ENCODE data around the gene RBM14. TPM values are rescaled to one million over a fixed set of nuclear protein-coding genes. Genes with fewer than 3 reads are reported as not detected.

The RBM14 gene
- total RNA-seq, 1 donor from 2014 or later, result 35.2 TPM

DNA sequence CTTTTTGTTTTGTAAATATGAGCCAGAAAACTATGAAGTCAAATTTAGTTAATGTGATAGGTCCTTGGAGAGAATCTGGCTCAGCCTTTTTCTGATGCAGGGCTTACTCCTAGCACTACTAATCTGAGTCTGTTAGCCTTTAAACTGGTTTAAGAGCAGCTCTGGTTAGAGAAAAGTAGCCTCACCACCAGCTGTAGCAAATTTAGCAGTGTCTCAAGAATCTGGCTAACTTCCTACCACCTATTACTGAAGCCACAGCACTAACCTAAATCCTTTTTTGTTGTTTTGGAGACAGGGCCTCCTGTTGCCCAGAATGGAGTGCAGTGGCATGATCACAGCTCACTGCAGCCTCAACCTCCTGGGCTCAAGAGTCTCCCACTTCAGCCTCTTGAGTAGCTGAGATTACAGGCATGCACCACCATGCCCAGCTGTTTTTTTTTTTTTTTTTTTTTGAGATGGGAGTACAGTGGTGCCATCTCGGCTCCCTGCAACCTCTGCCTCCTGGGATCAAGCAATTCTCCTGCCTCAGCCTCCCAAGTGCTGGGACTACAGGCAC lies 47.4 kb downstream of the RBM14 start:
- intact Hi-C loops (cut with DNase I), result no loop called here

GRCh38 chr11:66665369-66665768 lies 48.9 kb downstream of the RBM14 start:
- intact Hi-C loops (cut with DNase I), result no loop called here
- DNase-seq (ENCODE audit: low spot score), result no peak

More for the DNA sequence above, 47.4 kb downstream of the RBM14 start:
- DNase-seq (ENCODE audit: low spot score), result no peak

GRCh38 chr11:66670816-66671215 lies 54.4 kb downstream of the RBM14 start:
- intact Hi-C loops (cut with DNase I), result no loop called here
- DNase-seq (ENCODE audit: low spot score), result no peak

- DNase-seq (ENCODE audit: low spot score), result no peak
- intact Hi-C loops (cut with DNase I), result loop anchor here (5.0 kb wide), 4 partner anchors 38 to 268 kb away; partner anchors contain the start of genes CCDC87, CCS, MRPL11 and RBM4
Observed at GRCh38 chr11:66674964-66675602, 58.7 kb downstream of the RBM14 start.

- intact Hi-C loops (cut with DNase I), result loop anchor here (5.0 kb wide), 4 partner anchors 39 to 269 kb away; partner anchors contain the start of genes CCDC87, CCS, MRPL11 and RBM4
- no peak for DNase-seq (ENCODE audit: low spot score)
Observed at GRCh38 chr11:66676282-66676919, 60.0 kb downstream of the RBM14 start.

Other genes starting within 250 kb of the RBM14 start
- gene SLC29A2, start 244.9 kb upstream of the RBM14 start, total RNA-seq, result 8.8 TPM
- not detected for gene NPAS4, start 195.6 kb upstream of the RBM14 start, total RNA-seq
- 40.3 TPM for gene MRPL11, start 177.8 kb upstream of the RBM14 start, total RNA-seq
- 7.7 TPM for gene PELI3, start 149.7 kb upstream of the RBM14 start, total RNA-seq
- 13.2 TPM for gene DPP3, start 136.2 kb upstream of the RBM14 start, total RNA-seq
- 19.5 TPM for gene BBS1, start 106.0 kb upstream of the RBM14 start, total RNA-seq
- gene ZDHHC24, start 70.6 kb upstream of the RBM14 start, total RNA-seq, result 5.8 TPM
- gene ACTN3, start 69.7 kb upstream of the RBM14 start, total RNA-seq, result 0.11 TPM
- 57.6 TPM for gene CTSF, start 48.0 kb upstream of the RBM14 start, total RNA-seq
- gene CCDC87, start 23.6 kb upstream of the RBM14 start, total RNA-seq, result 0.43 TPM
- gene CCS, start 23.4 kb upstream of the RBM14 start, total RNA-seq, result 21.9 TPM
- 60.1 TPM for gene RBM4, start 22.1 kb downstream of the RBM14 start, total RNA-seq
- gene RBM4B, start 61.3 kb downstream of the RBM14 start, total RNA-seq, result 11.1 TPM
- gene SPTBN2, start 112.6 kb downstream of the RBM14 start, total RNA-seq, result 1.7 TPM
- gene RCE1, start 226.8 kb downstream of the RBM14 start, total RNA-seq, result 5.7 TPM
- 24.5 TPM for gene LRFN4, start 240.4 kb downstream of the RBM14 start, total RNA-seq

Measured in cardiac septum (tissue), 1 donor.